DND-41 (cell line): Measurements from ENCODE around the gene SERPINH1.

Source experiments
- ATAC-seq: fragments of 200-7000 bp; cut with Tn5 transposase; 3 replicates; pipeline ENCODE4 v1.9.1; 2021; ENCODE audit warnings: low read depth; ENCODE audit not compliant: insufficient read depth
- DNase-seq: peaks from one replicate; pipeline ENCODE4 v3.0.0-alpha.2; 2020
- H2AFZ ChIP-seq: 2 replicates; pipeline ENCODE4 v1.6.0; 2012; ENCODE audit warnings: low read depth, low read length
- H3K27ac ChIP-seq: 2 replicates; pipeline ENCODE4 v1.5.1; 2012; ENCODE audit warnings: low read length, inconsistent platforms
- H3K27me3 ChIP-seq: fragments of 200-600 bp; sonication (generic); 2 replicates; pipeline ENCODE4 v1.6.0; 2012; ENCODE audit warnings: low read length, mild to moderate bottlenecking, inconsistent platforms; ENCODE audit not compliant: insufficient read depth, poor library complexity
- H3K36me3 ChIP-seq: 2 replicates; pipeline ENCODE4 v1.5.1; 2012; ENCODE audit warnings: low read length, inconsistent platforms; ENCODE audit not compliant: insufficient read depth
- H3K4me1 ChIP-seq: 2 replicates; pipeline ENCODE4 v1.5.1; 2012; ENCODE audit warnings: mild to moderate bottlenecking, low read length; ENCODE audit not compliant: insufficient read depth
- H3K4me2 ChIP-seq: 2 replicates; pipeline ENCODE4 v1.6.0; 2012; ENCODE audit warnings: mild to moderate bottlenecking, moderate library complexity, low read length, inconsistent platforms; ENCODE audit not compliant: insufficient read depth
- H3K4me3 ChIP-seq, 2 experiments: fragments of 200-600 bp in 1 of 2; shearing (Covaris generic) in 1 of 2; 2 replicates each; pipeline ENCODE4 v1.5.1; 2012 to 2016; ENCODE audit warnings: inconsistent platforms in 2 of 2, low read length in 2 of 2, mild to moderate bottlenecking in 2 of 2, low read depth in 1 of 2, moderate library complexity in 1 of 2
- H3K79me2 ChIP-seq: 2 replicates; pipeline ENCODE4 v1.6.0; 2012; ENCODE audit warnings: low read length, inconsistent platforms; ENCODE audit not compliant: insufficient read depth
- H3K9ac ChIP-seq: 2 replicates; pipeline ENCODE4 v1.6.0; 2012; ENCODE audit warnings: low read depth, mild to moderate bottlenecking, inconsistent platforms, low read length, moderate library complexity
- H3K9me3 ChIP-seq: 2 replicates; pipeline ENCODE4 v1.5.1; 2012; ENCODE audit warnings: low read length, moderate library complexity, mild to moderate bottlenecking, inconsistent platforms; ENCODE audit not compliant: insufficient read depth, severe bottlenecking
- H4K20me1 ChIP-seq: 2 replicates; pipeline ENCODE4 v1.6.0; 2012; ENCODE audit warnings: low read length; ENCODE audit not compliant: insufficient read depth
- CTCF ChIP-seq: IDR thresholded peaks from 2 replicates; pipeline ENCODE4 v1.5.1; 2012; ENCODE audit warnings: borderline replicate concordance, low read length, moderate library complexity, mild to moderate bottlenecking; ENCODE audit not compliant: poor library complexity, severe bottlenecking; ENCODE audit errors: extremely low read depth
- EZH2 ChIP-seq: IDR thresholded peaks from 3 replicates; pipeline ENCODE4 v1.6.1; 2012; ENCODE audit warnings: borderline replicate concordance, low read depth, mild to moderate bottlenecking, moderate library complexity, low read length, inconsistent platforms; ENCODE audit not compliant: severe bottlenecking

The SERPINH1 gene

GRCh38 chr11:75557666-75558494 lies 4.2 kb upstream of the SERPINH1 start:
- no peak overlapping the region for H3K4me3 ChIP-seq
- H3K4me1 ChIP-seq, result peaks cover 12% of the 10 kb centered on the region
- no peak for ATAC-seq
- no peaks in the 10 kb centered on the region for H3K9me3 ChIP-seq
- H4K20me1 ChIP-seq, result no peaks in the 10 kb centered on the region
- no peak overlapping the region for H2AFZ ChIP-seq
- H3K4me2 ChIP-seq, result no peak overlapping the region
- H3K36me3 ChIP-seq, result no peaks in the 10 kb centered on the region; the same call in 1 of the 2 replicates
- no peak for DNase-seq
- H3K79me2 ChIP-seq, result peaks cover 6% of the 10 kb centered on the region
- peaks cover 10% of the 10 kb centered on the region for H3K27me3 ChIP-seq
- no peak for TF ChIP-seq EZH2
- H3K27ac ChIP-seq, result no peak overlapping the region
- no peak overlapping the region for H3K9ac ChIP-seq

- no peaks in the 10 kb centered on the region for H3K9me3 ChIP-seq
- TF ChIP-seq EZH2 (no peak), CTCF (no peak)
- no peak overlapping the region for H3K27ac ChIP-seq
- H3K4me3 ChIP-seq, result no peak overlapping the region
- DNase-seq, result no peak
- H3K36me3 ChIP-seq, result no peaks in the 10 kb centered on the region; the same call in 1 of the 2 replicates
- no peak overlapping the region for H2AFZ ChIP-seq
- peaks cover 19% of the 10 kb centered on the region for H3K79me2 ChIP-seq
- H3K27me3 ChIP-seq, result peaks cover 10% of the 10 kb centered on the region
- H3K4me2 ChIP-seq, result no peak overlapping the region
- H3K9ac ChIP-seq, result no peak overlapping the region
- no peaks in the 10 kb centered on the region for H4K20me1 ChIP-seq
- ATAC-seq, result no peak
- peaks cover 25% of the 10 kb centered on the region for H3K4me1 ChIP-seq
These were observed 2.9 kb upstream of the SERPINH1 start for GRCh38 chr11:75558939-75559843.

- Histone ChIP-seq H3K9me3 (no peaks in the 10 kb centered on the region), H3K79me2 (peaks cover 25% of the 10 kb centered on the region), H3K4me3 (no peak overlapping the region), H3K27me3 (peaks cover 10% of the 10 kb centered on the region), H3K36me3 (no peaks in the 10 kb centered on the region; the same call in 1 of the 2 replicates), H3K4me1 (peaks cover 29% of the 10 kb centered on the region), H4K20me1 (no peaks in the 10 kb centered on the region), H3K27ac (no peak overlapping the region), H3K9ac (no peak overlapping the region), H3K4me2 (no peak overlapping the region), H2AFZ (no peak overlapping the region)
- no peak for DNase-seq
- ATAC-seq, result no peak
- TF ChIP-seq CTCF (no peak), EZH2 (no peak)
These were observed 1.4 kb upstream of the SERPINH1 start for GRCh38 chr11:75560644-75561043.
